Measurements from ENCODE around the gene RTP2.

DNA sequence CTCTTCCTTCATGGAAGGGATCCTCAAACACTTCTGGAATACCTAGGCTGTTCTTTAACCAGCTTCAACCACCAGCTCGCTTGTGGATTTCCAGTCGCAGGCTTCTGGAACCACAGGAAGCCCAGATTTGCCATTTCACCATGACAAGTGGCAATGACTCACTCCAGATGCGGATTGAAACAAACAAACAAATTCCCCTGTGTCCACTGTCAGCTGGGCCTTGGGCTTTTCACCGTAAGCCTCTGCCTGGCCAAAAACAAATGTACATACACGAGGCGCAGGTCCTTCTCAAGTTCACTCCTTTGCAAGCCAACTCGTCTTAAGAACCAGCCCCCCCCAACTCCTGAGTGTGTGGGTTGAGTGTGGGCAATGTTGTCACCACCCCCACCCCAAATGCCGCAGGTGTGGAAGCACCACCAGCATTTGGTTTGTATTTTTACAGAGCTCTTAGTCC, 34.1 kb upstream of the RTP2 start:
- TF ChIP-seq, protein P1, sequence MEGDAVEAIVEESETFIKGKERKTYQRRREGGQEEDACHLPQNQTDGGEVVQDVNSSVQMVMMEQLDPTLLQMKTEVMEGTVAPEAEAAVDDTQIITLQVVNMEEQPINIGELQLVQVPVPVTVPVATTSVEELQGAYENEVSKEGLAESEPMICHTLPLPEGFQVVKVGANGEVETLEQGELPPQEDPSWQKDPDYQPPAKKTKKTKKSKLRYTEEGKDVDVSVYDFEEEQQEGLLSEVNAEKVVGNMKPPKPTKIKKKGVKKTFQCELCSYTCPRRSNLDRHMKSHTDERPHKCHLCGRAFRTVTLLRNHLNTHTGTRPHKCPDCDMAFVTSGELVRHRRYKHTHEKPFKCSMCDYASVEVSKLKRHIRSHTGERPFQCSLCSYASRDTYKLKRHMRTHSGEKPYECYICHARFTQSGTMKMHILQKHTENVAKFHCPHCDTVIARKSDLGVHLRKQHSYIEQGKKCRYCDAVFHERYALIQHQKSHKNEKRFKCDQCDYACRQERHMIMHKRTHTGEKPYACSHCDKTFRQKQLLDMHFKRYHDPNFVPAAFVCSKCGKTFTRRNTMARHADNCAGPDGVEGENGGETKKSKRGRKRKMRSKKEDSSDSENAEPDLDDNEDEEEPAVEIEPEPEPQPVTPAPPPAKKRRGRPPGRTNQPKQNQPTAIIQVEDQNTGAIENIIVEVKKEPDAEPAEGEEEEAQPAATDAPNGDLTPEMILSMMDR (conservative IDR thresholded peaks at IDR 0.05; ENCODE audit: low read depth, low read length), result no peak
- TF ChIP-seq EZH2 (IDR thresholded peaks at IDR 0.05; ENCODE audit: low read length, unreplicated experiment) (no peak), EZH2phosphoT487 (IDR thresholded peaks at IDR 0.05; ENCODE audit: borderline replicate concordance, low read length) (no peak)

All from PC-3 (cell line).